H9 (cell line): ENCODE measurements around the gene TOR4A. TPM values are rescaled to one million over a fixed set of nuclear protein-coding genes. Genes with fewer than 3 reads are reported as not detected.

Source experiments
- DNase-seq: peaks from one replicate; pipeline ENCODE4 v3.0.0-alpha.2; 2017
- H2AFZ ChIP-seq: one replicate; pipeline ENCODE4 v1.6.1; 2013; ENCODE audit warnings: mild to moderate bottlenecking, low read length, control low read depth, moderate library complexity
- H2AK5ac ChIP-seq: 2 replicates; pipeline ENCODE4 v1.6.1; 2013; ENCODE audit warnings: low read length, control low read depth, mixed read lengths; ENCODE audit not compliant: insufficient read length
- H2BK120ac ChIP-seq: one replicate; pipeline ENCODE4 v1.6.1; 2013; ENCODE audit warnings: low read depth, mild to moderate bottlenecking, low read length, control low read depth, inconsistent platforms; ENCODE audit not compliant: poor library complexity, severe bottlenecking
- H2BK12ac ChIP-seq: 2 replicates; pipeline ENCODE4 v1.6.1; 2013; ENCODE audit warnings: low read length, control low read depth, mixed read lengths, low read depth; ENCODE audit not compliant: insufficient read length
- H2BK15ac ChIP-seq: 2 replicates; pipeline ENCODE4 v1.6.1; 2013; ENCODE audit warnings: low read depth, low read length, control low read depth
- H2BK20ac ChIP-seq: one replicate; pipeline ENCODE4 v1.6.1; 2013; ENCODE audit warnings: low read depth, mild to moderate bottlenecking, low read length, control low read depth, inconsistent platforms; ENCODE audit not compliant: poor library complexity, severe bottlenecking
- H2BK5ac ChIP-seq: 2 replicates; pipeline ENCODE4 v1.6.1; 2013; ENCODE audit warnings: low read length, control low read depth, mixed read lengths; ENCODE audit not compliant: insufficient read length
- H3K14ac ChIP-seq: 2 replicates; pipeline ENCODE4 v1.6.1; 2013; ENCODE audit warnings: low read length, control low read depth; ENCODE audit not compliant: insufficient read depth
- H3K18ac ChIP-seq: 2 replicates; pipeline ENCODE4 v1.6.1; 2013; ENCODE audit warnings: low read depth, mild to moderate bottlenecking, mixed read lengths, low read length, control low read depth; ENCODE audit not compliant: insufficient read length
- H3K23ac ChIP-seq: 2 replicates; pipeline ENCODE4 v1.6.1; 2013; ENCODE audit warnings: low read length, control low read depth, mixed read lengths, low read depth; ENCODE audit not compliant: insufficient read length
- H3K23me2 ChIP-seq: 2 replicates; pipeline ENCODE4 v1.6.1; 2013; ENCODE audit warnings: low read depth, mild to moderate bottlenecking, mixed read lengths, low read length, control low read depth; ENCODE audit not compliant: insufficient read length, poor library complexity, severe bottlenecking
- H3K27ac ChIP-seq: 2 replicates; pipeline ENCODE4 v1.5.1; 2013; ENCODE audit warnings: low read length, control low read depth, mixed read lengths, low read depth; ENCODE audit not compliant: insufficient read length
- H3K27me3 ChIP-seq: 2 replicates; pipeline ENCODE4 v1.6.1; 2013; ENCODE audit warnings: low read length, control low read depth, inconsistent platforms; ENCODE audit not compliant: insufficient read depth
- H3K4ac ChIP-seq: 2 replicates; pipeline ENCODE4 v1.6.1; 2013; ENCODE audit warnings: low read depth, mild to moderate bottlenecking, control low read depth, inconsistent platforms, low read length, moderate library complexity
- H3K4me1 ChIP-seq: 2 replicates; pipeline ENCODE4 v1.6.1; 2013; ENCODE audit warnings: low read length, control low read depth, inconsistent platforms; ENCODE audit not compliant: insufficient read depth
- H3K4me2 ChIP-seq: 2 replicates; pipeline ENCODE4 v1.6.1; 2013; ENCODE audit warnings: low read length, control low read depth, mixed read lengths; ENCODE audit not compliant: insufficient read length, insufficient read depth
- H3K56ac ChIP-seq: 2 replicates; pipeline ENCODE4 v1.6.1; 2013; ENCODE audit warnings: low read depth, mild to moderate bottlenecking, mixed read lengths, low read length, control low read depth; ENCODE audit not compliant: insufficient read length
- H3K79me1 ChIP-seq: 2 replicates; pipeline ENCODE4 v1.6.1; 2013; ENCODE audit warnings: low read depth, mild to moderate bottlenecking, moderate library complexity, low read length, control low read depth, inconsistent platforms; ENCODE audit not compliant: insufficient read depth, poor library complexity, severe bottlenecking
- H3K79me2 ChIP-seq: 2 replicates; pipeline ENCODE4 v1.6.1; 2013; ENCODE audit warnings: low read length, control low read depth, inconsistent platforms; ENCODE audit not compliant: insufficient read depth
- H3K9ac ChIP-seq: 2 replicates; pipeline ENCODE4 v1.6.1; 2013; ENCODE audit warnings: low read length, control low read depth, mixed read lengths; ENCODE audit not compliant: insufficient read length; ENCODE audit errors: extremely low read depth
- H3K9me3 ChIP-seq: one replicate; pipeline ENCODE4 v1.6.1; 2013; ENCODE audit warnings: low read depth, low read length, inconsistent platforms; ENCODE audit not compliant: control insufficient read depth
- H3T11ph ChIP-seq: one replicate; pipeline ENCODE4 v1.6.1; 2013; ENCODE audit warnings: mild to moderate bottlenecking, low read length, control low read depth, inconsistent platforms
- H4K20me1 ChIP-seq: one replicate; pipeline ENCODE4 v1.6.1; 2013; ENCODE audit not compliant: control insufficient read depth, insufficient read length, insufficient read depth
- H4K5ac ChIP-seq: 2 replicates; pipeline ENCODE4 v1.6.1; 2013; ENCODE audit warnings: low read depth, mild to moderate bottlenecking, mixed read lengths, low read length, control low read depth; ENCODE audit not compliant: insufficient read length
- H4K8ac ChIP-seq: replicated peaks from 2 replicates; pipeline ENCODE4 v1.6.1; 2013; ENCODE audit warnings: low read length, control low read depth, mixed read lengths, low read depth; ENCODE audit not compliant: insufficient read length
- H4K91ac ChIP-seq: 2 replicates; pipeline ENCODE4 v1.6.1; 2013; ENCODE audit warnings: low read depth, mild to moderate bottlenecking, moderate library complexity, mixed read lengths, low read length, control low read depth; ENCODE audit not compliant: insufficient read length
- H3K27ac Mint-ChIP-seq, 3 experiments: 2 replicates in 2 of 3; 3 replicates in 1 of 3; pipeline ENCODE4 v1.8.0; 2020 to 2021; ENCODE audit warnings: mixed read lengths in 3 of 3, mild to moderate bottlenecking in 1 of 3, moderate library complexity in 1 of 3
- H3K27me3 Mint-ChIP-seq: 2 replicates; pipeline ENCODE4 v1.8.0; 2021; ENCODE audit warnings: low read depth, mild to moderate bottlenecking, moderate library complexity, mixed read lengths
- H3K36me3 Mint-ChIP-seq, 3 experiments: 2 replicates in 2 of 3; 3 replicates in 1 of 3; pipeline ENCODE4 v1.8.0; 2020 to 2021; ENCODE audit warnings: low read depth in 3 of 3, mixed read lengths in 3 of 3; ENCODE audit not compliant: insufficient read depth in 1 of 3
- H3K4me1 Mint-ChIP-seq, 2 experiments: 2 replicates each; pipeline ENCODE4 v1.8.0; 2020; ENCODE audit warnings: mixed read lengths in 2 of 2
- H3K4me3 Mint-ChIP-seq, 2 experiments: 2 replicates in 1 of 2; 3 replicates in 1 of 2; pipeline ENCODE4 v1.8.0; 2020 to 2021; ENCODE audit warnings: mild to moderate bottlenecking in 2 of 2, mixed read lengths in 2 of 2, moderate library complexity in 1 of 2
- H3K9me3 Mint-ChIP-seq, 2 experiments: 2 replicates in 1 of 2; 3 replicates in 1 of 2; pipeline ENCODE4 v1.8.0; 2020; ENCODE audit warnings: mild to moderate bottlenecking in 2 of 2, mixed read lengths in 2 of 2, moderate library complexity in 1 of 2
- WGBS: extraction: QIAGEN DNeasy Blood & Tissue Kit; methylation state at CpG from one replicate; pipeline ENCODE4 v1.1.7; 2013; ENCODE audit warnings: missing lambda C conversion rate, low lambda C conversion rate, mixed read lengths; ENCODE audit not compliant: insufficient read length; ENCODE audit errors: extremely low coverage; 5-methylcytosine and 5-hydroxymethylcytosine counted together
- total RNA-seq: library from RNA; stranded (reverse); gene quantifications from 2 replicates; pipeline ENCODE4 v1.2.1, GENCODE V29; 2021
- TF ChIP-seq, protein P1 (sequence below): fragments of 200-600 bp; sonication (generic); conservative IDR thresholded peaks from 3 replicates; pipeline ENCODE4 v1.8.0; 2021; ENCODE audit warnings: antibody characterized with exemption, mild to moderate bottlenecking

TOR4A gene
- total RNA-seq, 1 experiment from 2014 or later = 6.2 TPM

GRCh38 chr9:137317021-137317717 lies 39.6 kb downstream of the TOR4A start:
- Histone ChIP-seq H2BK15ac (no peak overlapping the region; the same call in 1 of the 2 replicates), H3K27me3 (no peaks in the 10 kb centered on the region), H2AK5ac (no peak overlapping the region), H2BK20ac (no peak overlapping the region), H4K20me1 (no peaks in the 10 kb centered on the region), H4K91ac (no peak overlapping the region), H3K79me2 (no peaks in the 10 kb centered on the region), H3K4me1 (peaks cover 1% of the 10 kb centered on the region; the same call in 1 of the 2 replicates), H3K56ac (no peak overlapping the region), H4K8ac (no peak overlapping the region), H3K23me2 (no peaks in the 10 kb centered on the region), H3K27ac (no peak overlapping the region), H4K5ac (no peak overlapping the region), H3K4me2 (no peak overlapping the region), H3K14ac (no peak overlapping the region), H3K79me1 (no peaks in the 10 kb centered on the region), H3T11ph (no peak overlapping the region), H3K9ac (no peak overlapping the region), H3K23ac (no peak overlapping the region), H2BK12ac (no peak overlapping the region), H3K18ac (no peak overlapping the region), H2BK5ac (no peak overlapping the region), H3K9me3 (no peaks in the 10 kb centered on the region), H3K4ac (no peak overlapping the region), H2AFZ (no peak overlapping the region), H2BK120ac (no peak overlapping the region)
- peak; percentile 34 for DNase-seq
- WGBS = no CpG with 5 or more reads among the region's 19 CpGs
- H3K36me3 Mint-ChIP-seq = no peaks in the 10 kb centered on the region
- TF ChIP-seq, protein P1, sequence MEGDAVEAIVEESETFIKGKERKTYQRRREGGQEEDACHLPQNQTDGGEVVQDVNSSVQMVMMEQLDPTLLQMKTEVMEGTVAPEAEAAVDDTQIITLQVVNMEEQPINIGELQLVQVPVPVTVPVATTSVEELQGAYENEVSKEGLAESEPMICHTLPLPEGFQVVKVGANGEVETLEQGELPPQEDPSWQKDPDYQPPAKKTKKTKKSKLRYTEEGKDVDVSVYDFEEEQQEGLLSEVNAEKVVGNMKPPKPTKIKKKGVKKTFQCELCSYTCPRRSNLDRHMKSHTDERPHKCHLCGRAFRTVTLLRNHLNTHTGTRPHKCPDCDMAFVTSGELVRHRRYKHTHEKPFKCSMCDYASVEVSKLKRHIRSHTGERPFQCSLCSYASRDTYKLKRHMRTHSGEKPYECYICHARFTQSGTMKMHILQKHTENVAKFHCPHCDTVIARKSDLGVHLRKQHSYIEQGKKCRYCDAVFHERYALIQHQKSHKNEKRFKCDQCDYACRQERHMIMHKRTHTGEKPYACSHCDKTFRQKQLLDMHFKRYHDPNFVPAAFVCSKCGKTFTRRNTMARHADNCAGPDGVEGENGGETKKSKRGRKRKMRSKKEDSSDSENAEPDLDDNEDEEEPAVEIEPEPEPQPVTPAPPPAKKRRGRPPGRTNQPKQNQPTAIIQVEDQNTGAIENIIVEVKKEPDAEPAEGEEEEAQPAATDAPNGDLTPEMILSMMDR = no peak
- no peak overlapping the region; a peak in 1 of 7 replicates for H3K27ac Mint-ChIP-seq
- H3K9me3 Mint-ChIP-seq = peaks cover 3% of the 10 kb centered on the region in 2 experiments; a peak in 3 of 5 replicates
- H3K4me1 Mint-ChIP-seq = peaks cover 6 to 11% of the 10 kb centered on the region in 2 experiments; a peak in 2 of 4 replicates
- peaks cover 3% of the 10 kb centered on the region; the same call in 1 of the 2 replicates for H3K27me3 Mint-ChIP-seq
- no peak overlapping the region; a peak in 1 of 5 replicates for H3K4me3 Mint-ChIP-seq
